Thyroid gland (tissue), 4 donors: ENCODE data around the gene KCNIP1. TPM values are rescaled to one million over a fixed set of nuclear protein-coding genes. Genes with fewer than 3 reads are reported as not detected.

ENCODE experiments used
- DNase-seq, 2 donors: peaks; one replicate each; pipeline ENCODE4 v3.0.0-alpha.2; 2019
- H3K27ac ChIP-seq, 3 donors: fragments of 200-600 bp; sonication (generic); 1 replicate in 2 of 3; 2 replicates in 1 of 3; pipeline ENCODE4 v1.5.1; 2016 to 2019; ENCODE audit warnings: mild to moderate bottlenecking in 1 of 3, moderate library complexity in 1 of 3
- H3K27me3 ChIP-seq: fragments of 200-600 bp; sonication (generic); one replicate; pipeline ENCODE4 v1.5.1; 2019
- H3K36me3 ChIP-seq, 2 donors: fragments of 200-600 bp; sonication (generic); one replicate each; pipeline ENCODE4 v1.5.1; 2016 to 2019
- H3K4me1 ChIP-seq, 2 donors: fragments of 200-600 bp; sonication (generic); one replicate each; pipeline ENCODE4 v1.5.1; 2017 to 2019
- H3K4me3 ChIP-seq, 3 donors: fragments of 200-600 bp; sonication (generic); replicated peaks in 1 of 3; 1 replicate in 2 of 3; 2 replicates in 1 of 3; pipeline ENCODE4 v1.5.1; 2016; ENCODE audit warnings: mild to moderate bottlenecking in 1 of 3
- H3K9me3 ChIP-seq: fragments of 200-600 bp; sonication (generic); one replicate; pipeline ENCODE4 v1.5.1; 2017
- CTCF ChIP-seq, 6 experiments: fragments of 200-600 bp in 3 of 6; fragments of 450-650 bp in 3 of 6; sonication (generic) in 3 of 6; IDR thresholded peaks; one replicate each; pipeline ENCODE4 v1.5.1; 2016 to 2019; ENCODE audit warnings: antibody characterized with exemption in 6 of 6, mild to moderate bottlenecking in 2 of 6, inconsistent platforms in 1 of 6, moderate library complexity in 1 of 6
- POLR2A ChIP-seq, 2 donors: fragments of 450-650 bp; IDR thresholded peaks; one replicate each; pipeline ENCODE4 v1.6.1; 2017; ENCODE audit warnings: antibody characterized with exemption in 2 of 2, mild to moderate bottlenecking in 2 of 2, moderate library complexity in 1 of 2
- WGBS, 2 donors: methylation state at CpG; one replicate each; pipeline ENCODE4 v1.1.5; 2017; 5-methylcytosine and 5-hydroxymethylcytosine counted together
- intact Hi-C: fragments of 100-400 bp; cut with DNase I; formaldehyde crosslinking; loops from one replicate; pipeline ENCODE4 v1.15.1; 2023
- total RNA-seq, 4 donors: library from RNA; depleted of rRNA; stranded (reverse); fragments of >200 nt; gene quantifications; one replicate each; pipeline ENCODE4 v1.2.3, GENCODE V29; 2016

KCNIP1 gene
- total RNA-seq, 4 donors from 2014 or later = 0.54 to 1.7 TPM; not detected in 2

DNA sequence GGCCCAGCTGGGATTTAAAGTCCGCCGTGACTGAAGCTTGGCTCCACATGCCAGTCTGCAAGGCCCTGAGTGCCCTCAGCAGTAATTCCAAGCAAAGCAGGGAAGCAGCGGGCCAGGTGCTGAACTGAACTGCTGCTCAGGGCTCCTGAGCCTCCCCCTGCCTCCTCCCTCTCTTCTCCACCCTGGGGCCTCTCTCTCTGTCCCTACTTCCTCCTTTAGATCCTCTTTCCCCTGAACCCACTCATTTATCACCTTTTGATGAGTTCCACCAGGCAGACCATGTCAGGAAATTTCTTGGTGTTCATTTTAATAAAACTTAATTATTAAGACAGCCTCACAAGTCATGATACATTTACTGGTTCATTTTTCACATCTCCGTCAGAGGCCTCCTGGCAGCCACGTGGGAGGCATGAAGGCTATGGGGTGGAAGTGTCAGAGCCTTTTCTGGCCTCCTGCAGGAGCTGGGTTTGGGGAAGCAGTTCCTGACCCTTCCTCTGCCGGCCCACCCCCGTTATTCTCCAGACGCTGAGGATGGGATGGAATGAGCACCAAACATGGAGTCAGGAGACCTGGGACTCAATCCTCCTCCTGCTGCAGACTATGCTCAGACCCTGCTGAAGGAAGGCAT lies 32.2 kb upstream of the KCNIP1 start:
- 70 to 71% methylated on average over 8 of the region's 8 CpGs for WGBS, 2 donors
- no peak for TF ChIP-seq CTCF (IDR thresholded peaks at IDR 0.05)
- no peak for TF ChIP-seq POLR2A (IDR thresholded peaks at IDR 0.05)
- Histone ChIP-seq H3K36me3 (no peaks in the 10 kb centered on the region), H3K27me3 (no peaks in the 10 kb centered on the region), H3K9me3 (no peaks in the 10 kb centered on the region), H3K4me1 (no peaks in the 10 kb centered on the region), H3K27ac (no peak overlapping the region), H3K4me3 (no peak overlapping the region)
- intact Hi-C loops = no loop called here
- DNase-seq = no peak

DNA sequence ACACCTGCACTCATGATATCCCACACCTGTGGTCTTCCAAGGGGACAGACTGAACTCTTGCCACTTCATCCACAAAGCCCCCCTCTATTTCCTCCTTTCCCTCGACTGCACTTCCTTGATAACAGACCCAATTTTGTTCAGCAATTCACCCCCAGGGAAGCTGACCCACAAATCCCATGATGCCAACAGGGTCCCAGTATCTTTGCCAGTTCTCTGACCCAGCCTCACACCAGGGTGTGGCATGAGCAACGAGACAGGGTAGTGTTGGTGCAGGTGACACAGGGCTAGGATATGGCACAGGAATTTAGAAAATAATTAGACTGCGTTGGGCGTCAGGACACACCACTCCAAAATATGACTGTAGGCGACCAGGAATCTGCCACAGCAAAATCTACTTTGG lies 30.2 kb upstream of the KCNIP1 start:
- H3K27ac ChIP-seq = no peak overlapping the region
- intact Hi-C loops = no loop called here
- no peaks in the 10 kb centered on the region for H3K27me3 ChIP-seq
- no peaks in the 10 kb centered on the region for H3K4me1 ChIP-seq
- no peak overlapping the region for H3K4me3 ChIP-seq
- H3K9me3 ChIP-seq = no peaks in the 10 kb centered on the region
- 75% methylated on average over 5 of the region's 5 CpGs for WGBS, 2 donors
- TF ChIP-seq CTCF (IDR thresholded peaks at IDR 0.05) (no peak), POLR2A (IDR thresholded peaks at IDR 0.05) (no peak)
- no peaks in the 10 kb centered on the region for H3K36me3 ChIP-seq
- DNase-seq = no peak

DNA sequence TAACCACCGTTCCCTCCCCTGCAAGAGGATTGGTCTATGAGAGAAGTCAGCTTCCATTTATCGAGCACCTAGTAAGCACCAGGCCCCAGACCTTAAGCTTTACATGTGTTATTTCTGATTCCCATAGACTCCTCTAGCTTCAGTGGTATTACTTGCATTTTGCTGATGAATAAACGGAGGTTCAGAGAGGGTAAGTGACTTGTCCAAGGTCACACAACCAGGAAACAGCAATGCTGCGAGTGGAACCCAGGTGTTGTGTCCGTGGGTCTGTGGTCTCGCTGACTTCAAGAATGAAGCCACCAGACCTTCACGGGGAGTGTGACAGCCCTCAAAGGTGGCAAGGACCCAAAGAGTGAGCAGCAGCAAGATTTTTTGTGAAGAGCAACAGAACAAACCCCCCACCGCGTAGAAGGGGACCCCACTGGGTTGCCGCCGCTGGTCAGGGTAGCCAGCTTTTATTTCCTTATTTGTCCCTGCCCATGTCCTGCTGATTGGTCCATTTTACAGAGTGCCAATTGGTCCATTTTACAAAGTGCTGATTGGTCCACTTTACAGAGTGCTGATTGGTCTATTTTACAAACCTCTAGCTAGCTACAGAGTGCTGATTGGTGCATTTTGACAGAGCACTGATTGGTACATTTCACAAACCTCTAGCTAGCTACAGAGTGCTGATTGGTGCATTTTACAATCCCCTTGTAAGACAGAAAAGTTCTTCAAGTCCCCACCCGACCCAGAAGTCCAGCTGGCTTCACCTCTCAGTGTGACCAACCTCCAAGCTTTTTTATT lies 29.1 kb upstream of the KCNIP1 start:
- TF ChIP-seq CTCF (IDR thresholded peaks at IDR 0.05) (no peak), POLR2A (IDR thresholded peaks at IDR 0.05) (no peak)
- no peaks in the 10 kb centered on the region for H3K27me3 ChIP-seq
- no peaks in the 10 kb centered on the region for H3K36me3 ChIP-seq
- no peak for DNase-seq
- H3K4me1 ChIP-seq = no peaks in the 10 kb centered on the region
- H3K9me3 ChIP-seq = no peaks in the 10 kb centered on the region
- intact Hi-C loops = no loop called here
- no peak overlapping the region for H3K27ac ChIP-seq
- no peak overlapping the region for H3K4me3 ChIP-seq
- 93 to 96% methylated on average over 12 of the region's 12 CpGs for WGBS, 2 donors

DNA sequence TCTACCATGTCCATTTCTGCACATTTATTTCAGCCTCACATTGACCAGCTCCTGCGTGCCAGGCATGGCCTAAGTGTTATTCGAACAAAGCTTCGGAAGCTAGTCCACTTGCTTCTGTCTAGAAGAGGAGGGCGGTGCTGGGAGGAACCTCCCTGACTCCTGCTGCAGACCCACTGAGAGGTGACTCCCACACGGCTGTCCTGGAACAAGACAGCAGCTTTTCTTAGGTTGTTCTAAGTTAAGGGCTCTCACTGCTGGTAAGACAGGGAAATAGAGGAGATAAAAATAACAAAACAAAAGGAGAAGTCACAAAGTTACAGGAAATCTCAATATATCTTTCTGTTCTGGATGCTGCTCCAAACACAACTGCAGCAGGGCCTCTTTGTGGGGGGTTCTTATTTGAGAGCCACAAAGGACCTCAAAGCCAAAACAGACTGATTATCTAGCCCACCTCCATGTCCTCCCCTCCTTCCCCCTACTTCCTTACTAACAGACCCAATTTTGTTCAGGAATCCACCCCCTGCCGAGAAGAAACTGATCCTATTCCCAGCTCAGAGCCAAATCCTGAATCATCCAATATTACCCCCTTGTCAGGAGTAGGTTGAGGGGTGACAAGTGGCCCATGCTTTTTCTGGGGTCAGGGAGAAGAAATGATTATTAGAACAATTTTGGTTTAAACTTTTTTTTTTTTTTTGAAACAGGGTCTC lies 28.4 kb upstream of the KCNIP1 start:
- H3K36me3 ChIP-seq = no peaks in the 10 kb centered on the region
- H3K27me3 ChIP-seq = no peaks in the 10 kb centered on the region
- DNase-seq = no peak
- H3K27ac ChIP-seq = no peak overlapping the region
- H3K9me3 ChIP-seq = no peaks in the 10 kb centered on the region
- no peaks in the 10 kb centered on the region for H3K4me1 ChIP-seq
- intact Hi-C loops = no loop called here
- TF ChIP-seq CTCF (IDR thresholded peaks at IDR 0.05) = no peak
- TF ChIP-seq POLR2A (IDR thresholded peaks at IDR 0.05) = no peak
- whole genome bisulfite sequencing, 2 donors = 52 to 55% methylated on average over 6 of the region's 6 CpGs
- no peak overlapping the region for H3K4me3 ChIP-seq

DNA sequence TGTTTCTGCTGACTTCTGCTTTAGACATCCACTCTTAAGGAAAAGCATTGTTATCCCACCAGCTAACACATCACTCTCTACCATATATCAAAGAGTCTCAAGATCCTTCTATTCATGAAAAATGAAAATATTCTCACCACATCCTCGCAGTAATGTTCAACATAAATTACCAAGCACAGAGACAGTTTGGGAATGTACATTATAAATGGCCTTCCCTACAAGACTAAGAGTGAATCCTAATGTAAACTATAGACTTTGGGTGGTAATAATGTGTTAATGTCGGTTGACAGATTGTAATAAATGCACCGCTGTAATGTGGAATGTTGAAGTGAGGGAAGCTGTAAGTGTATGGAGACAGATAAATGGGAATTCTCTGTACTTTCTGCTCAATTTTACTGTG lies 27.1 kb upstream of the KCNIP1 start:
- H3K9me3 ChIP-seq = no peaks in the 10 kb centered on the region
- intact Hi-C loops = no loop called here

More for the DNA sequence above, 27.1 kb upstream of the KCNIP1 start:
- Histone ChIP-seq H3K27ac (no peak overlapping the region), H3K27me3 (no peaks in the 10 kb centered on the region), H3K4me1 (no peaks in the 10 kb centered on the region), H3K36me3 (no peaks in the 10 kb centered on the region), H3K4me3 (no peak overlapping the region)
- no peak for TF ChIP-seq POLR2A (IDR thresholded peaks at IDR 0.05)
- TF ChIP-seq CTCF (IDR thresholded peaks at IDR 0.05) = no peak
- no peak for DNase-seq
- 95 to 96% methylated on average over 3 of the region's 3 CpGs for WGBS, 2 donors
